GM04503 (cell line): ENCODE measurements around the gene CA5A.
"Not testable (repeated sequence)": the region's sequence is repeated elsewhere in the genome, so short reads cannot be mapped to it uniquely, and the experiment has no call there.

Source experiments
- DNase-seq: peaks from one replicate; pipeline ENCODE4 v3.0.0-alpha.2; 2012; ENCODE audit warnings: low read depth

The CA5A gene

DNA sequence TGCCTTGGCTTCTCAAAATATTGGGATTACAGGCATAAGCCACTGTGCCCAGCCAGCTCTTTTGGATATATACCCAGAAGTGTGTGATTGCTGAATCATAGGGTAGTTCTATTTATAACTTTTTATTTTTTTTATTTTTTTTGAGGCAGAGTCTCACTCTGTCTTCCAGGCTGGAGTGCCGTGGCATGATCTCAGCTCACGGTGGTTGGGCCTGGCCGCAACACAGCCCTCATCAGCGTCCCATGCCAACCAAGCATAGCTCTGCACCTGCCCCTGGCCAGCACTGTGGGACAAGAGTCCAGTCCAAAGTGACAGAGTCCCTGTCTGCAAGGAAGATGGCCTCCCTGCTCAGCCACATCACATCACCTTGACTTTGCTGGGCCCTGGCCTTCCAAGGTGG, 42.3 kb downstream of the CA5A start:
- not testable (repeated sequence) for DNase-seq

DNA sequence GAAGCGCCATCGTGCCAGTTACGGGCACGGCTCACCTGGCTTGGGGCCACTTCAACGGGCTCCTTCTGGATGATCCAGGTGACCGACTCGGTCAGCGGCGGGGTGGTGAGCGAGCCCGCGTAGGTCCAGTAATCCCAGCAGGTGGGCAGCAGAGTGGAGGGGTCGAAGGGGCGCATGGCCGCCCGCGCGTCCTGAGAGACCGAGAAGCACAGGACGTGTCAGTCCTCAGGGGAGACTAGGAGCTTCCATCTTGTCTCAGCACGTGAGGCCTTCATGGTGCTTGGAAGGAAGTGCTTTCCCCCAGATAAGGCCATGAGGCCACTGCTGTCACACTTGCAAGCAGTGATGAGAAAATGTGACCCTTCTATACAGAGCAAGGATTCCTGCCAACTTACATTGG, 44.6 kb downstream of the CA5A start:
- no peak for DNase-seq

DNA sequence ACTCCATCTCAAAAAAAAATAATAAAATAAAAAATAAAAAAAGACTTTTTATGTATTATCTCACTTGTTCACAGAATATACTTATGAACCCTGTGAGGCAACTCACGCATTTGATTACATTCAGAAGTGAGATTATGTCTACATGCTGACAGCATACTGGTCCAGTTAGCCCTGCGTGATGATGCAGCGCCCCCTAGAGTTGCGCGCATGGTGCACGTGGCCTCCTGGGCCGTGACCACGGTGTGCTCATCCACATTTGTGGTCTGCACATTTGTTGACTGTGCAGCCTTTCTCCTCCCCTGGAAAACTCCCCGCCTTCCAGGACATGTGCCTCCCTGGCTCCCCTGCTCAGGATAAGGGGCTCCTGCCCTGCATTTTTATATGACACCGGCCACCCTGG, 46.6 kb downstream of the CA5A start:
- DNase-seq = not testable (repeated sequence)

DNA sequence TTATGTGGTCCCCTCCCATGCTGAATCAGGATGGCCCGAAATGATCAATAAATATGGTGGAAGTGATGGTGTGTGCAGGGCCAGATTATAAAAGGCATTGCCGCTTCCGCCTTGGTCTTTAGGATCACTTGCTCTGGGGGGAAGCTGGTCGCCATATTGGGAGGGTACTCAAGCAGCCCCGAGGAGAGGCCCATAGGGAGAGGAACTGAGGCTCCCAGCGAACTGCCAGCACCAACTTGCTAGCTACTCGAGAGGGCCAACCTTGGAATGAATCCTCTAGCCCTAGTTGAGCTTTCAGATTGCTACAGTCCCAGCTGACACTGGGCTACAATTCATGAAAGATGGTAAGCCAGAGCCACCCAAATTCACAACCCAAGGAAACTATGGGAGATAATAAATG, 48.0 kb downstream of the CA5A start:
- not testable (repeated sequence) for DNase-seq

GRCh38 chr16:87887931-87888330, 48.4 kb downstream of the CA5A start:
- not testable (repeated sequence) for DNase-seq

DNA sequence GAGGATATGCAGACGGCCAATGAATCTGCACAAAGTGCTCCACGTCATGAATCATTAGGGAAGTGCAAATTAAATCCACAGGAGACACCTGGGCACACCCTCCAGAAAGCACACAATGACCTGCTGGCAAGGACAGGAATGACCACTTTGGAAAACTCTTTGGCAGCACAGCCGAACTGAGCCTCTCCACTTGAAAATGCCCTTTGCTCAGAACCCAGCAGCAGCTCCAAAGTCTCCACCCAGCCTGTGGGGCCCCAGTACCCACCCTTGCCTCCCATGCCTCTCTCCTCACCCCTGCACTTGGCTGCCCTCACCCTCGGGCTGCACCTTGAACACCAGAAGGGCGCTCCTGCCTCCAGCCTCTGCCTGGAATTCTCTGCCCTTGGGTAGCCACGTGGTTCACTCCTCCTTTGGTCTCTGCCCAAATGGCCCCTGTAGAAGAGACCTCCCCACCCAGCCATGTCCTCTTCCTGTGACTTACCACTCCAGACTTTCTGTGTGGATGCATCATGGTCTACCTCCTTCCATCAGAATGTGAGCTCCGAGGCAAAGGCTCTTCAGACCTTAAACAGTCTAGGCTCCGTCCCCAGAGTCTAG, 50.9 kb downstream of the CA5A start:
- not testable (repeated sequence) for DNase-seq

DNA sequence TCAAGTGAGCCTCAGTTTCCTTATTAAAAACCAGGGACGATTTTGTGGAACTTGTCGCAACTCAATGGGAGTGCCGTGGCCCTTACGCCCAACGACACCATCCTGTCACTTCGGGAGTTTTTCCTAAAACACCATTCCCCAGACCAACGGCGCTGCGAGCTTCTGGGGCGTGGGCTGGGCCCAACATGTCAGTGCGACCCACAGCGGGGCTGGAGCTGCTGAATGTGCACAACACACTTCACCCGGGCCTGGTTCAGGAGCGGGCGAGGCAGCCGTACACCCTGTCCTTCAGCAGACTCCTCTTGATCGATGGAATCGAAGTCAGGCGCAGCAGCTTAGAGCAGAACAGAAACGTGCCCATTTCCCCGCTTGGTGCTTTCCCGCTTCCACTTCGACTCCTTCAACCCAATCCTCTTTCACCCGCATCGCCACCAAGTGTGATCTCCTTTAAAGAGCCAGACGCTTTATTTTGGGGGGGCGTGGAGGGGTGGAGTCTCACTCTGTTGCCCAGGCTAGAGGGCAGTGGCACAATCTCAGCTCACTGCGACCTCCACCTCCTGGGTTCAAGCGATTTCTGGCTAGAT, 53.8 kb downstream of the CA5A start:
- DNase-seq = no peak

- DNase-seq = no peak
These were observed 54.8 kb downstream of the CA5A start for GRCh38 chr16:87881324-87882200.

DNA sequence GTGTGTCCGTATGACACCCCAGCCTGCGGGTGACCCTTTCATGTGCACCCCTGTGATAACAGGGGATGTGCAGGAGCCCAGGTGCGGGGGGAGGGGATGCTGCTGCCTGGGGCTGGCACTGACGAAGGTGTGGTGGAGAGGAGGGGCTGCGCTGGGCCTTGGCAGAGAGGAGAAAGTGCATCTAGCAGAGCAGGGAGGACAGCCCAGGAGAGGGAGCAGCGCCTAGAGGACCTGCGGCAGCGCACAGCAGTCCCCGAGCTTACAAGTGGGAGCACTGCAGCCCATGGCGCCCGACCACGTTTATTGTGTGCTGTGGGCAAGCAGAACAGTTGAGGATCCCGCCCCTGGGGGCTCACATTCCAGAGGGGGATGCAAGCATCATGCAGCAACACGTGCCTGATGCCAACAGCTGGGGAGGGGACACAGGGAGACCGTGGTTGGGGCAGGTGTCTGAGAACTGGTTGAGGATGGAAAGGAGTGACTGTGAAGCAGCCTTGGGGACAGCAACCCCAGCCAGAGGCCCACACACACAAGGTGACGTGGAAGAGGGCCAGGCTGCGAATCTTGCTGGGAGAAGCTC, 56.1 kb downstream of the CA5A start:
- DNase-seq = no peak

DNA sequence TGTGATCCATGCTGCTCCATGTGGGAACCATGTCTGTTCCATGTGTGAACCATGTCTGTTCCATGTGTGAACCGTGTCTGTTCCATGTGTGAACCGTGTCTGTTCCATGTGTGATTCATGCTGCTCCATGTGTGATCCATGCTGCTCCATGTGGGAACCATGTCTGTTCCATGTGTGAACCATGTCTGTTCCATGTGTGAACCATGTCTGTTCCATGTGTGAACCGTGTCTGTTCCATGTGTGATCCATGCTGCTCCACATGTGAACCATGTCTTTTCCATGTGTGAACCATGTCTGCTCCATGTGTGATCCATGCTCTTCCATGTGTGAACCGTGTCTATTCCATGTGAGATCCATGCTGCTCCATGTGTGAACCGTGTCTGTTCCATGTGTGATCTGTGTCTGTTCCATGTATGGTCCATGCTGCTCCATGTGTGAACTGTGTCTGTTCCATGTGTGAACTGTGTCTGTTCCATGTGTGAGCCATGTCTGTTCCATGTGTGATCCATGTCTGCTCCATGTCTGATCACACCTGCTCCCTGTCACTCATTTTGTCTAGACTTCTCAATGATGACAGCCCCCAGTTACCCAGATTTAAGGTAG, 56.8 kb downstream of the CA5A start:
- DNase-seq = not testable (repeated sequence)

DNA sequence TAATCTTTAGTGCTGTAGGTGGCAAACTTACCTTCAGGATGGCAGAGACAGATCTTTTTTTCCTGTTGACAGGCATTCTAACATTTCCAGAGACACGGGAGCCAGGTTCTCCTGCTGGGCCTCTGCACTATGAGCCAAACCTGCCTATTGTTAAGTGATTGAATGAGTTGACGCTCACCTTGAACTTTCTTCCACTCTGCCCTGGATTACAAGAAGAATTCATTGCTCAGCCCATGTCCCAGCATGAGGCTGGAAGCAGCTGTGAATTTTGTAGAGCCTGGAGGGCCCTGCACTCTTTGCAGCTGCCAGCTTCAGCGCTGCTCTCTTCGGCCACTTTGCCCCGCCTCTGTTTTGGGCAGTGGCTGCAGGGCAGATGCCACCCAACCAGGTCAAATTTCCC, 57.6 kb downstream of the CA5A start:
- no peak for DNase-seq

GRCh38 chr16:87877942-87878507, 58.3 kb downstream of the CA5A start:
- no peak for DNase-seq

DNA sequence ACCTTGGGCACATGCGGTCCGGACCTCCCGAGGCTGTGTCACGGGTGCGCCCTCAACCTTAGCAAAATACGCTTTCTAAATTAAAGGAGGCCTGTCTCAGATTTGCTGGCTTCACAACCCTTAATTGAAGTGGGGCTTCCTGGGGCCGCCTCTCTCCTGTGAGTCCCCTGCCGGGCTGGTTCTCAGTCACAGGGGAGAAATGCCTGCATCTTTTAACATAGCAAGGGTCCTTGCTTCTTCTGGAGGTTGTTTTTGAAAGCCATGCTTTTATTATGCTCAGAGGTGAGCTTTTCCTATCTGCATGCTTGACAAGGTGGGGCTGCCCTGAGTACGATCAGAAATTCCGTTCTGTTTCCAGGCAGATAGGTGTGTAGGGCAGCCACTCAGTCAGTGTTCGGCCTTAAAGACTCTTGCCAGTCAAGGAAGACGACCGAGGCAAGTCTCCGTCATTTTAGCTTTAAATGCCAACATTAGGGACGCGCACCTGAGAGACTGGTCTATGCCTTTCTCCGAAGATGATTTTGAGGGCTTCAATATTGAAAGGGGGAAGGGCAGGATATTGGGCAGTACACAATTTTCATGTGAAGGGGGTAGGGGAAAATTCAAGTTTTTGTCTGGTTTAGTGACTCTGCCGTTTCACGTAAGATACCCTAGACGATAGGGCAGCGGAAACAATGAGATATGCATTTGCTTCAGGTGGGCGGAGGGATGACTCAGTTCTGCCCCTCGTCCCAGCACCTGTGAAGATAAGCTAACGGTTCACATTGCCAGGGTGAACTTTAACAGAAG, 61.5 kb downstream of the CA5A start:
- no peak for DNase-seq

- peak; percentile 80 for DNase-seq
These were observed 65.7 kb downstream of the CA5A start for GRCh38 chr16:87870418-87871291.

DNA sequence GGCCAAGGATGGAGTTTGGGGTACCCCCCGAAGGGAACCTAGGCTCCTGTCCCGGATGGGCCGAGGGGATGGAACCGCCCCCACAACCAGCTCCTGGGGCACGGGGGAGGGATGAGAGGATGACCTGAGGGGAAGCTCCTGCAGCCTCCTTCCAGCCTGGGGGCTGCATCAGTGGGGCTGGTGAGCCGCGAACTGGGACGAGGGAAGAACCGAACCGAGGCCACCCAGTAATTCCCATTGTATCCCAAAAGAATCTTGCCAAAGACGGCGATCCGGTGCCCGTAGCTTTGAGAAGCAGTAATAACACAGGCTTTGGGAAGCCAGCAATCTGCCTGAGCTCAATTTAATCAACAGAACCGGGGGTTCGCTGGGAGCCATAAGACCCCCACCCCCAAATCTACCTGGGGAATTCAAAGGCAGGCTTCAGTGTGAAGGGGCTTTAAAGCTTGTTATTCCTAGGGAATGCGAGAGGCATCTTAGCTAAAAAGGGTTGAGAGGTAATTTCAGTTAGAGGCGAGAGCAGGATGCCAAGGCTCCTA, 66.4 kb downstream of the CA5A start:
- DNase-seq = not testable (repeated sequence)

GRCh38 chr16:87869061-87869878, 67.1 kb downstream of the CA5A start, which contains the start of gene SLC7A5:
Gene SLC7A5, minus strand, starts transcription at chr16:87869507. Its CDS starts 85 bp downstream, at chr16:87869422.
- DNase-seq = not testable (repeated sequence)

DNA sequence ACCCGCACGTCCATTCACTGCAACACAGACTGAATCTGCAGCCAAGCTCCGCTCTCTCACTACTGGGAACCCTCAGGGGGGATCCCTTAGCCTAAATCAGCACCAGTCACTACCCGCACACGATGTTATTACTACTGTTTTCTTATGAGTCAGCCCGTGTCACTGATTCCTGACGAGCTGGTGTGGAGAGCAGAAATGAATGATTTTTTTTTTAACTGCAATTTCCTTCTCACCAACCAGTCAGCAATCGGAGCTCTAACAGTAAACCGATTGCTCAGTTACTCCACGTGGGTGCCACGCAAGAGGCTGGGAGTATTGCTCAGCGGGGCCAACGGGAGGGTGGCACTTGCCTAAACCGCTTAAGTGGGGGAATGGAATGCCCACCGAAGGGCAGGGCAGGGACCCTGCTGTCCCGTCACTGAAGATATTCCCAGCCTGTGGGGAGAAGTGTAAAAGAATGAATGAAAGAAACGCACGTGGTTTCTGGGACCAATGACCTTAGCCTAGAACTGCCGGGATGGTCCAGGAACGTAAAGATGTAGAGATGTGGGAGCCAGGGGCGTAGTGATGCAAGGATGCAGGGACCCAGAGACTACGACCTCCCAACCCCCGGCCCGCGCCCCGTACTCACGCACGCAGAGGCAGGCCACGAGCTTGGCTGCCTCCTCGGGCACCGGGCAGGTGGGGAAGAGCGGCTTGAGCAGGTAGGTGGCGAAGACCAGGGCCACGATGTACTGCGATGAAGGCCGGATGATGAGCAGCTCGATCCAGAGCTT, 67.9 kb downstream of the CA5A start:
- DNase-seq = peak; percentile 70
